Erythroblast (primary cell): Measurements from ENCODE around the gene MAP3K5.

Experiments used
- DNase-seq, 2 experiments: peaks; one replicate each; lab custom pipeline; 2025; lab: John Stamatoyannopoulos, UW
- GATA1 ChIP-seq: IDR thresholded peaks from 2 replicates; pipeline ENCODE4 v1.6.1; 2011; ENCODE audit warnings: low read depth, mild to moderate bottlenecking, control low read depth, low read length, moderate library complexity
- POLR2A ChIP-seq: IDR thresholded peaks from 2 replicates; pipeline ENCODE4 v1.6.1; 2011; ENCODE audit warnings: mild to moderate bottlenecking, low read length

MAP3K5 gene

GRCh38 chr6:136579800-136580199 is 212.5 kb downstream of the MAP3K5 start:
- TF ChIP-seq GATA1 (no peak), POLR2A (no peak)
- no peak for DNase-seq

GRCh38 chr6:136576821-136577220 is 215.5 kb downstream of the MAP3K5 start:
- TF ChIP-seq POLR2A (no peak), GATA1 (no peak)
- DNase-seq: no peak

DNA sequence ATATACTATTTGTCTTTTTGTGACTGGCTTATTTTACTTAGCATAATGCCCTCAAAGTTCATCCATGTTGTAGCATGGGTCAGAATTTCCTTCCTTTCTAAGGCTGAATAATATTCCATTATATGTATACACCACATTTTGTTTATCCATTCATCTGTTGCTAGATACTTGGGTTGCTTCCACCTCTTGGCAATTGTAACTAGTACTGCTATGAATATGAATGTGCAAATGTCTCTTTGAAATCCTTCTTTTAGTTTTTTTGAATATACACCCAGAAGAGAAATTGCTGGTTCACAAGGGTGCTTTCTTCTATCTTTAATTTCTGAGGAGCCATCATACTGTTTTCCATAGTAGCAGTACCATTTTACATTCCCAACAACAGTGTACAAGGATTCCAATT is 220.8 kb downstream of the MAP3K5 start:
- no peak for TF ChIP-seq POLR2A
- no peak for TF ChIP-seq GATA1

DNA sequence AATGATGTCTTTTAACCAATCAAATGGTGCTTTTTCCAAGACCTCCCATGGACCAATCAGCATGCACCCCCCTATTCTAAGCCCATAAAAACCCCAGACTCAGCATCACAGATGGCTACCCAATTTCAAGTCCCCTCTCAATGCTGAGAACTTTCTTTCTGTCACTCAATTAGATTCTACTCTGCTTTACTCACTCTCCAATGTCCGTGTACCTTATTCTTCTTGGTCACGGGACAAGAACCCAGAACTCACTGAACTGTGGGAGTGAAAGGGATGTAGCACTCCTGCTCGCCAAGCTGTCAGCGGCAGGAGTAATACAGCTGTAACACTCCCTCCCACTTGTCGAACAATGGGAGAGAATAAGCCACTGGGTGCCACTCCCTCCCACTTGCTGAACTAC is 221.2 kb downstream of the MAP3K5 start:
- no peak for DNase-seq
- TF ChIP-seq GATA1 (no peak), POLR2A (no peak)

More for the DNA sequence above, 220.8 kb downstream of the MAP3K5 start:
- no peak for DNase-seq

GRCh38 chr6:136568129-136568528 is 224.1 kb downstream of the MAP3K5 start:
- TF ChIP-seq POLR2A (no peak), GATA1 (no peak)
- DNase-seq: no peak

- TF ChIP-seq GATA1 (no peak), POLR2A (no peak)
- no peak for DNase-seq
Measured at GRCh38 chr6:136567688-136568087, 224.6 kb downstream of the MAP3K5 start.

DNA sequence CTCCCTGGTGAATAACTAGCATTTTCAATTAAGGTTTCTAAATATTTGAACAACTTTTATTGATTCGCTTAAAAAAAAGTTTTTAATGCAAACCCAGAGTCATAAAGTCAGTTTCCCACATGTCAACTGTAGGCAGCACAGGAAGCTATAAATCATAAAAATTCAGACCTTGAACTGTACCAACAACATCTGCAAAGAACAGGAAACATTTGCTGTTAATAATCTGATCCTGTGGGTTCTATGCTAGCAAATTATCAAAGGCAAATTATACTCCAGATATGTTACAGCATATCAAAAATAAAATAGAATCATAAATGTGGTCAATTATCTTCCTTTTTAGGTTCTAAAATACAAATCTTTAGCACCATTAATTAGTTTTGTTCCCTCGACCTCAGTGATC is 225.4 kb downstream of the MAP3K5 start:
- TF ChIP-seq POLR2A (no peak), GATA1 (no peak)
- no peak for DNase-seq

- TF ChIP-seq POLR2A: no peak
- no peak for TF ChIP-seq GATA1
- no peak for DNase-seq
Measured at GRCh38 chr6:136566007-136566487, 226.2 kb downstream of the MAP3K5 start.

DNA sequence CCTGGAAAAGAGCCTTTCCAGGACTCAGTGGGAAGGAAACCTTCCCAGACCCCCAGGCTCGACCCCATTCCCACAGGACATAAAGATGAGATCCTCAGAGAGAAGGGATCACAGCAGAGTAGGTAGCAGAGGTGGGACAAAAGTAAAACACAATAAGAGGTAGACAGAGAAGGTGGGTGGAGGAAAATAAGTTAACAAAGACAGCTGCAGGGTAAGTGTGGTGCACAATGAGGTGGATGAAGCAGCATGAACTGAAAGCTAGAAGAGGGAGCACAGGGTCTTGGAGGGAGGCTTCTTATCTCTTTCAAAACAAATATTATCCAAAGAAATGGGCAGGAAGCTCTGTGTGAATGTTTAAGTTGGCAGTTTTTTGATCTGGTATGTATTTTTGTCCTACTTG is 228.1 kb downstream of the MAP3K5 start:
- TF ChIP-seq POLR2A (no peak), GATA1 (no peak)
- no peak for DNase-seq

DNA sequence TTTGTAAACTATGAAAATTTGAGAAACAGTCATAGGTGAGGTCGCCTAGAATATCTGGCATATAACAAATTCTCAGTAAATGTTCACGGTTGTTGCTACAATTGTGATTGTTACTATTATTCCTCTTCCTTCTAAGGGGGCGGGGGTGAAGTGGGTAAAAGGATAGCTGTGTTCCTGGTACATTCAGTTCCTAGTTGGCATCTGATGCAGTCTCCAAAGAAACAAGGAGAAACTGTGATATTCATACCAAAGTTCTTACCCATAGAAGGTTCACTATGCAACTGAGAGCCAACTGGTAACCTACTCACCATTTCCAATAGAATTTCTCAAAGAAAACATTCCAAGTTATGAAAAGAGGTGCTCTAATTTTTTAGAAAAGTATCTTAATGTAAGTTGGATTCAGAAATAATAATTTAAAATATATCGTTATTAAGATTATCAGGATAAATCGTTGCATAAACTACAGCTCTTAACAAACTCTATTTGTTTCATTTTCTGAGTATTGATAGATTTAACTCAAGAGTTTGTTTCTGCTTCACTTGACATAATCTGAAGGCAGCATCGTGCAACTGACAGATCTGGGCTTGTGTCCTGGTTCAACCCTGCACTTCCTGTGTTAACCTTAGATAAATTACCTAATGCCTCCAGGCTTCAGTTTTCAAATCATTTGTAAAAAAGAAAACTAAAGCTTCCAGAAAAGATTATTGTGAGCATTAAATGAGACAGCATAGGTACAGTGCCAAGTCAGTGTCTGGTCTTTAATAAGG is 228.7 kb downstream of the MAP3K5 start:
- no peak for TF ChIP-seq POLR2A
- no peak for TF ChIP-seq GATA1
- DNase-seq: no peak

- TF ChIP-seq GATA1 (no peak), POLR2A (no peak)
- DNase-seq: no peak
Measured at GRCh38 chr6:136562211-136562610, 230.1 kb downstream of the MAP3K5 start.

DNA sequence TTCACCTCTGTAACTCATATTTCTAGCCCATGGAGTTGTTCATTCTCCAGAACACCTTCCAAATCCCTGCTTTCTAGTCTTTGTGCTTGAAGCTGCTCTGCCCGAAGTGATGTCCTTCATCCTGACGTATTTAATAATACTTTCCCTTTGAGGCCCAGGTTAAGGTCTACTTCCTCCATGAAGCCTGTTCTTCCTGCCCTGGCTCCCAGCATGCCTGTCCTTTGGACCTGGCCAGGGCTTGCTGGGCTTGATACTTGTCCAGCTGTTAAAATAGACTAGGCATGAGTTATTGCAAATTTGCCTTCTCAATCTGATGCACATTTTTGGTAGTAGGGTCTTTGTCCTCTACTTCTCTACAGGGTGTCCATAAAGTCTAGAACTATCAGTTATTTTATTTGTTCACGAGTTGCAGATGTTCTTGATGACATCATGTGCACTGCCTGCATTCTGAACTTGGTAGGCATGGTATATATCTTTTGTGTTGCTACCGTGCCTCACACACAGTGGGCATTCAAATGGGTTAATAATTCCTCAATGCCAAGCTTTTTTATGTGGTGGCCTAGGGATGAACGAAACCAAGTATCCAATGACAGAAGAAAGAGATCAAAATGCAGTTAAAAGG is 239.0 kb downstream of the MAP3K5 start:
- TF ChIP-seq POLR2A (no peak), GATA1 (no peak)
- DNase-seq: no peak

GRCh38 chr6:136552054-136552453 is 240.2 kb downstream of the MAP3K5 start:
- TF ChIP-seq GATA1: no peak
- TF ChIP-seq POLR2A: no peak
- DNase-seq: no peak

DNA sequence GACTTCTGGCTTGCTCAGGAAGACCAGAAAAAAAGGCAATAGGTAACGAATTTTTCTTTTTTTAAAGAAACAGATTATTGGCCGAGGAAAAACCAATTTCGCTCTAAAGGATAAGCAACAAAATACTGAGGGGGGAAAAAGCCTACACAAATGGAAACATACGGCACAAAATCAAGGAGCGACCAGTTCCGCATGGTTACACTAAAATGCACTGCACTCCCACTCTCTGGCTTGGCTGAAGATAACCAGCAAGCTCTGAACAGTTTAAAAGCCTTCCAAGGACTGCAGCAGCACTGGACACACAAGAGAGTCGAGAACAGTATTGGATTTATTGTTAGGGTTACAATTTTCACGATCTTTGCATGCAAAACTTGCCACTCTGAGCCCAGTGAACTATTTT is 241.2 kb downstream of the MAP3K5 start:
- TF ChIP-seq GATA1 (no peak), POLR2A (no peak)
- no peak for DNase-seq
